HG02588 (cell line): ENCODE results near the gene LDAF1.
"Not testable (repeated sequence)": the region's sequence is repeated elsewhere in the genome, so short reads cannot be mapped to it uniquely, and the experiment has no call there.

Experiments
- ATAC-seq: cut with Tn5 transposase; IDR thresholded peaks from one replicate; pipeline ENCODE4 v1.9.1; 2021; ENCODE audit warnings: mild to moderate bottlenecking, moderate library complexity; ENCODE audit not compliant: unreplicated experiment

Gene LDAF1

DNA sequence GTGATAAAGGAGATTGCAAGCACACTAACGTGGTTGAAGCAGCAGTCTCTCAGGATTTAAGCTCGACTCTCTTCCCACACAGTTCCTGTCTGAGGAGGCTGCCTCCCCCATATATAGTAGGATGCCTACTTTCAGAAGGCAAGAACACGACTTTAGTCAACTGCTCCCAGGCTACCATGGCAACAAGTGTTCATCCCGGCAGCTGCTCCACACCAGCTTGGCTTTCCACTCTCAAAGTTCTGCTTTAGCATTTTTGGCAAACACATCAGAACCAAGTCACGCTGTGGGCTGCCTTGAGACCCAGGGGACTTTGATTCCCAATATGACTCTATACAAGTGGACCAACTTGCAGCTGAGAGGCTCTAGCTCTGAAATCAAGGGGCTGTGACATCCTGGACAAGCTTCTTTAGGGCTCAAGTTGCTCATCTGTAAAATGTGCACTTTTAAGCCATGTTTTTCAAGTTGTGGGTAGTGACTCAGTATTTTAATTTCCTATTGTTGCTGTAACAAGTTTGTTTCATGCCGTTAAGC, 36.4 kb downstream of the LDAF1 start:
- no peak for ATAC-seq

DNA sequence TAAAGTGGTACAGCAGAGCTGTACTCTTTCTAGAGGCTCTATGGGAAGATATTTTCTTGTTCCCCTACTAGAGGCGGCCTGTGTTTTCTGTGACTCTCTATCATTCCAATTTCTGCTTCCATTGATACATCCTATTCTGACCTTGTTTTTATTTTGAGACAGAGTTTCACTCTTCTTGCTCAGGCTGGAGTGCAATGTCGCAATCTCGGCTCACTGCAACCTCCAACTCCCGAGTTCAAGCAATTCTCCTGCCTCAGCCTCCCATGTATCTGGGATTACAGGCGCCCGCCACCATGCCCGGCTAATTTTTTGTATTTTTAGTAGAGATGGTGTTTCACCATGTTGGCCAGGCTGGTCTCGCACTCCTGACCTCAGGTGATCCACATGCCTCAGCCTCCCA, 36.9 kb downstream of the LDAF1 start:
- not testable (repeated sequence) for ATAC-seq

DNA sequence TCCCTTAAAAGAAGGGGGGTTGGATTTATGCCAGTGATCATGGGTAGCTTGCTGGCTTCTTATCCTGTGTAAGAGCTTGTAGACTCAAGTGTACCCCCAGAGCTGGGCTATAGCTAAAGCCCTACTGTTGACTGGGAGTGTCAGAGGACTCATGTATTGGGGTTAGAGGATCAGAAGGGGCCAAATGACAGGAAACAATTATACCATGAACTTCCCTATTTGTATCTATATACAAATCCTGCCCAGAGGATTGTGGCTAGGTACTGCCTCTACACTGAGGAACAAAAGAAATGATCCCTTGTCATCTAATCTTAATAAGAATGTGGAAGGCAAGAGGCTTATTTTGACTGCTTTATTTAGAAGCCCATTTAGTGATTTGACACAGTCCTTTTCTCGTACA, 38.6 kb downstream of the LDAF1 start:
- no peak for ATAC-seq

DNA sequence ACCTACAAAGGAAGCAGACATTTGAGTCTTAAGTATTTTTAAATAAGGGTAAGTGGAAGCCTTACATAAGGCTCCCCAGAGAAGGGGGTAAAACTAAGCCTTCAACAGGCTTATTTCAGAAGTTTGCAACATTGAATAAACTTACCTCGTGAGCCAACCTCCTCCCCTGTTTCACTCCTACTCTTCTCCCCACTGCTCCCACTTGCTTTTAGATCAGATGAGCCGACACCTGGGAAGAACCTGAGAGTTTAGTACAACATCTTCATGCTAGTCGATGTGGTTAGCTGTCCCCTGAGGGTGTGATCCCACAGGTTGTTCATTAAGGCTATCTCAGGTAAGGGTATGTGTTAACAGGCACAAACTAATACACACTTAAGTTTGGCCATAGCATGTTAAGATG, 39.1 kb downstream of the LDAF1 start:
- no peak for ATAC-seq

DNA sequence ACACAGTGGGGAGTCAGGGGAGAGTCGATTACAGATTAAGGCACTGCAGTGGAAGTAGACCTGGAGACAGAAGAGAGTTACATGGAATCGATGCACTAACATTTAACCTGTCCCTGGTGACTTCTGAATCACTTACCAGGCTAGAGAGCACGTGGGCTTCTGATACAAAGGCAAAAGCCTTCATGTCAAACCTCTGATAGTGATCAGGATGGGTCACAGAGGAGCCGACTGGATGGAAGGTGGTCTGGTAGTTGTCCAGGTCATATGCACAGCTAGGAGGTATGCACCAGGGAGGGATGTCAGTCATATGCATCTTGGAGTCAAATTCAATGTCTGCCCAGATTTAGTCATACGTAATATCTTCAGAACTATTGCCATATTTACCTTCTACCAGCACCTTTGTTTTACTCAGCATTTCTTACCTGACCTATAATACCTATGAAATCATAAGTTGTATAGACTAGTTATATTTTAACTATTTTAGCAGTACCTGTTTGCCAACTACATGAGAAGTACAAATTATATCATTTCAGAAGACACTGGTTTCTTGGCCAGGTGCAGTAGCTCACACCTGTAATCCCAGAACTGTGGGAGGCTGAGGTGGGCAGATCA, 41.2 kb downstream of the LDAF1 start:
- no peak for ATAC-seq

DNA sequence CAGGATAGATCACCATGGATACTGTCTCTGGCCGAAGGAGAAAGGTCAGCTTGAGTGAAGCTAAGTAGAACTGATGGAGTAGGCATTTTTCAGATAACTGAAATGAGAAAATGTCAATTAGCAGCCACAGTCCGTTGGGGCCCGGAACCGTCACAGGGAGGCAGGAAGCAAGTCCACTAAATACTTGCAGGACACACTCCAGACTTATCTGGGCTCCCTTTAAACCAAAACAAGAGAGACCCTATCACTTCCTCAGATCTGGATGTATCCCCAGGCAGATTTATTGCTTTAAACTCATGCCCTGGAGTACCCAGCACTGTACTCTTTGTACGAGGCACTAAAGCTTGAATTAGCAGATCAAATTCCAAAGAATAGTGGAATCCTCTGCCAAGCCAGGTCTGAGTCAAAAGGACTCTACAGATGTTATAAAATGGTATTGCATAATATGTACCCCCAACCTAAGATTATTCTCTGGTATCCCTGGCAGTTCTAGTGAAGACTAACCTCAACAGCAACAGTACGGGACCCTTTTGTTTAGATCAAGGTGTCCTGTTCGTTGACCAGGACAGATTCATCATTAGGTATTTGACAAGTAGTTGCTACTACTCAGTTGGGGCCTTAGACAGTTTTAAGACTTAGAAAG, 44.8 kb downstream of the LDAF1 start:
- ATAC-seq, result no peak

DNA sequence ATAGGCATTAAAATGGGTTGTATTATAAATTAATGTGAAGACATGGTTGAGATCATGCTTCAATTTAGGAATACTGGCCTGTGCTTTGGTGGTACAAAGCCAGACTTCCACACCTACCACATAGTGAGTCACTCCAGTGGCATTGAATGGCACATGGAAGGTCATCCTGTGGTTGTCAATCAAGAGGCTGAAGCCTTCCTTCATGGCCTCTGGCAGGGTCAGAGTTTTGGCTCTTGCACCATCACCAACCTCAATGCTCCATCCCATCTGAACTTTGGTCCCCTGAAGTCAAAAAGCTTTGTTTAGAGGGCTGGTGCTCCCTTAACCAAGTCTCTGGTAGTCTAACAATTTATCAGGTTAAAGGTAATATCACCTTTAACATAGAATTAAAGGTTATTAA, 46.8 kb downstream of the LDAF1 start:
- no peak for ATAC-seq

DNA sequence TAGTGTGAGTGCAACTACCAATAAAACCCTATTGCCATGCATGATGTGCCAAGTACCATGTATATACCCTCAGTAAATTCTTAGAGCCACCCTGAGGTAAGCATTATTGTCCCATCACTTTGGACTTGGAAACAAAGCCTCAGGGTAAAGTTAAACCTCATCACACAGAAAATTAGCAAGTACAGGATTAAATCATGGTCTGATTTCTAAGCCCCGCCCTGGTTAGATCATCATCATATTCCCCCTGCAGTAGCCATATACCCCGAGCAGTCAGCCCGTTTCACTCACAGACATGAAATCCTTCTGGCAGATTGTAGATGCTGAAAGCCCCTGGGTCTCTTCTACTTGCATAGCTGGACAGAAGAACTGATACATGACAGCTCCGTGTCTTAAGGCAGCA, 48.1 kb downstream of the LDAF1 start:
- ATAC-seq, result no peak

DNA sequence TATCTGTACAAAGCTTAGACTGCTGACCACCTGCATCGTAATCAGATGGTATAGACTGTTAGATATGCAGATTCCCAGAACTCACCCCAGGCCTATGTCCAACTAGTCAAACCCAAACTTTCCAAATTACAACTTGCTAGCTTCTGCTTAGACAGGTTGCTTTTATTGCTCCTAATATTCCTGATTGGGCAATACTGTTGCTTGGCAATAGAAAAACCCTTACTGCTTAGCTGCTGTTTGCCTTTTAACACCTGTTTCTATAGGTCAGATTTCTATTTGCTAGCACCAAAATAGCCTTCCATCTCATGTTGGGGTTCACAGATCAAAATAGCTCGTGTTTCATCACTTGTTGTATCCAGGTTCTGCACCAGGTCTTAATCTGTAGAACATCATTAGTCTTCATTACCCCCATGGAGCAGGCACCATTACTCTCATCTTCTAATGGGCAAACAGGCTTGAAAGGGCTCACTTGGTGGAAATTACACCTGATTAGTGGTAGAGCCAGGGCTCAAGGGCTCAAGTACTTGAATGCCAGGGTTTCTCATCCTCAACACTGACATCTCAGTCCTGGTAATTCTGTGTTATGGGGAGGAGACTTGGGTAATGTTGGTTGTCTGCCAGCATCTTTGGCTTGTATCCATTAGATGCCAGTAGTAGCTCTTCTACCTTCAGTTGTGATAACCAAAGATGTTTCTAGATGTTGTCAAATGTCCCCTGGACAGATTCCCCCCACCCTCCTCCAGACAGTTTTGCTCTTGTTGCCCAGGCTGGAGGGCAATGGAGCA, 50.2 kb downstream of the LDAF1 start:
- no peak for ATAC-seq

DNA sequence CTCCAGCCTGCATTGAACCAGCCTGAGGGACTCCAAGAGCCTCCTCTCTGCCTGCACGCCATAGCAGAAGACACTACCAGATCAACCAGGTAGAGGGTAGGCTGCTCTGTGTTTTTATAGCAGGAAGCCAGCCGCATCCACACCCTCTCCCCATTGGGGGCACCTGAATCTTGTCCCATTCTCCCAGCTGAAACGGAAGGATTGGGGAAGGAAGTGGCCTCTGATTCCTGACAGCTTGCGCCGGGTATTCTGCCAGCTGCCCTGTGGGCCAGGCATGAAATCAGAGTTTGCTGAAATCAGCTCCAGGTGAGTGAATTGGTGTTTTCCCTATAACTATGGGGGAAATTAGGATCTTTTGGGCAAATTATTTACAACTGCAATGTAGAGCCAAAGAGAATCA, 53.0 kb downstream of the LDAF1 start, which contains the start of gene ZP2:
ZP2 (minus strand) TSS at position 89 of the 400 bp plus-strand sequence; CDS start at position 62, 27 bp downstream.
- ATAC-seq, result no peak

DNA sequence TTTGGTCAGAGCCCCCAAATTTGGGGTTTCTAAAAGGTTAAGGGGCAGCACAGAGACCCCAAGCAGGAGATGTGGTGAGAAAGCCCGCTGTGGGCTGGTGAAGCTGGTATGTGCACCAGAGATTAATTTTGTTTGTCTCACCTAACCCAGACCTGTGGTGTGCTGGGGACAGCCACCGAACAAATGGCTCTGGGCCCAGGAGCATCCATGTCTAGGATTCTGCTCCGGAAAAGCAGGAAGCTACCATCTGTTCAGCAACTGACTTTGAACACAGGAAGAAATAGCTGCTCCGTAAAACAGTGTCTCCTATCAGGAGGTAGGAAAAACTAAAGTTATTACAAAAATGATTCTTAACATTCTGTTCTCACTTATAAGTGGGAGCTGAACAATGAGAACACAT, 55.6 kb downstream of the LDAF1 start:
- ATAC-seq, result no peak

DNA sequence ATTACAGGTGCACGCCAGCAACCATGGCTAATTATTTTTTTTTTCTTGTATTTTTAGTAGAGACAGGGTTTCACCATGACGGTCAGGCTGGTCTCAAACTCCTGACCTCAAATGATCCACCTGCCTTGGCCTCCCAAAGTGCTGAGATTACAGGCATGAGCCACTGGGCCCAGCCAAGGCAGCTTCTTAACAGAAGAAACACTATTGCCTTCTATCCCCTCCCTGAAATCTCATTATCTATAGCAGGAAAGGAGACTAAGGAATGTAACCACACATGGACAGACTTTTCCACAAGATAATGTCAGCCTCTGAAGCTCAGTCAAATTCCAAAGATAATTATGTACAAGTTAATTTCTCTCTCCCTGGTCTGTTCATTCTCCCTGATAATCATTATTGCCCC, 58.6 kb downstream of the LDAF1 start:
- no peak for ATAC-seq

DNA sequence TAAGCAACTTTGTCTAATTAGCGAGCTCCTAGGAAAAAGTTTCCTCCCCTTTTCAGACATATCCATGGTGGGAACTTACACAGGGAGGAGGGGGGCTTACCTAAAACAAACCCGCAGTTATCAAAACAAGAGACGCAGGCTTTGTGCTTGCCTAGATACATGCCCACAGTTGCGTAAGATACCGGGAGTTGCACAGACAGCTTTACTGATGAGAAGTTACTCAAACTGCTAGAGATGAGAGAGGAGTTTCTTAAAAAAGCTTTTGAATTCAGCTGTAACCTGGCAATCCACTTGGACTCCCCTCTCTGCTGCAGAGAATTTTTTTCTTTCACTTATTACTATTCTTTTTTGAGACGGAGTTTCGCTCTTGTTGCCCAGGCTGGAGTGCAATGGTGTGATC, 59.7 kb downstream of the LDAF1 start:
- ATAC-seq, result no peak

DNA sequence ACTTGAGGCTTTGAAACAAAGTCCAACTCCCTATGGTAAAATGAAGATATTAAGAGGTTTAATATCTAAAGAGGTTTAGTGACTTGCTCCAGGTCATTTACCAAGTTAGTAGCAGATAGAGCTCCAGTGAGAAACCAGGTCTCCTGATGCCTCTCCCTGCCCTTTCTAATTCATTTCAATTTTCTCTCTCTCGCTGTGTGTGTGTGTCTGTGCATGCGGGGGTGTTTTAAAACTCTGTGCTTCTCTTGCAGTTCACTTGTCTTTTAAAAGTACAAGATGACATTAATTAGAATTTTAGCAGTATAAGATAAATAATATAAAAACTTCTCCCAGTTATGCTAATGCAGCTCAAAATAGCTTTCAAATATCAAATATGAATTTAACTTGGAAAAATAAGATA, 61.1 kb downstream of the LDAF1 start:
- no peak for ATAC-seq

DNA sequence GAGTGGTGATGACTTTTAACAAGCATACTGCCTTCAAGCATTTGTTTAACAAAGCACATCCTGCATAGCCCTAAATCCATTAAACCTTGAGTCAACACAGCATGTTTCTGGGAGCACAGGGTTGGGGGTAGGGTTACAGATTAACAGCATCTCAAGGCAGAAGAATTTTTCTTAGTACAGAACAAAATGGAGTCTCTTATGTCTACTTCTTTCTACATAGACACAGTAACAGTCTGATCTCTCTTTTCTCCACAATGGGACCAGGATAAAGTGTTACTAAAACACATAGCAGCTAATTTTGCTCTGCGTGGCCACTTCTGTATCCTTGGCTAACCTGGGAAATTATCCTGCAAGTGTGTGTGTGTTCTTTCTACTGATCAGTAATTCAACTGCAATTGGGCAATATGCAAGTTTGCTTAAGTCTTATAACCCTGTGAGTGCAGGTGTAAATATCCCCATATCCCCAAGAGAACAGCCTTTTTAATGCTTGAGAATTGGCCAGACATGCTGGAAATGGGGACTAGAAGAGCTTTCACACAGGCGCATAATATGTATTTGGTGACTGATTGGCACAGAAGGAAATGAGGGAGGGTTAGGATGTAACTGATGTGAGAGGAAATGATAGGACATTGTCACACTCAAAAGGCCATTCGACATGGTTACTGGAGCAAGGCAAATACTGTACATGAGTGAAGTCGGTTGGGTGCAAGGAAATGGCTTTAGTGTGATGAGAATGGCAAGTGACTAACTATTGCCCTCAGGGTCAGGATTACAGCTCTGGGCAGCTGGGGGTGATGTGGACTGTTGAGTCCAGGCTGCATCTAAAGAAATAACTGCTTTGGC, 64.2 kb downstream of the LDAF1 start:
- ATAC-seq, result no peak

DNA sequence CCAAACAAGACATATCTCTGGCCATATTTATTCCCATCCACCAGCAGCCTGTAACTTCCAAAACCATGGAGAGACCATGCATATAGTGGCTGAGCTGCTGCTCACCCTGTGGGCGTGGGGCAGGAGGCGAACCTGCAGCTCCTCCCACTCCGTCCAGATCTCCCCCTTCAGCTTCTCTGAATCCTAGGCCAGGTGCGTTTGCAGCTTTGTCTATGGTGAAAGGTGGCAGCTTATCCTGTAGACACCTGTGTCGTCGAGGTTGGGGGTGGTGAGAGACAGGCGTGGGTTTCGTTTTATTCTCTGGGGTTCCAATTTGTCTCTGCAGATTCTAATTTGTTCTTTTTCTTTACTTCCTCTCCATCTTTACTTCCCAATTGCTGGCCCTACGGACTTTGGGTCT, 65.3 kb downstream of the LDAF1 start:
- no peak for ATAC-seq

DNA sequence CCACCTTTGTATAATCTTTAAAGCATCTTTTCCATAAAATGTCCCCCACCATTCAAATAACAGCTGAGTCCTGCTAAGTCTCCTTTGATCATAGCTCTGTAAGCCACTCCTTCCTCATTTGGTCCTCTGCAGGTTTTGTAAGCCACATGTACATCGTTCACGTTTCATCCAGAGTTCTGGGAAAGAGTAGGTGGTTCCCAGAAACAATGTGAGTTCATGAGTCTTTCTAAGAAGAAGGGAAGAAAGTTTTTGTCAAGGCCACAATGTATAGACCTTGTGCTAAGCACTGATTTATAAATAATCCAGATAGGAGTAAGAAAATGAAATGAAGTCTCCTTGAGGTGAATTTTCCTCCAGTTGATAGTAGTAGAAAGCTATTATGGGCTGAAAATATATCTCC, 66.3 kb downstream of the LDAF1 start:
- ATAC-seq, result no peak

DNA sequence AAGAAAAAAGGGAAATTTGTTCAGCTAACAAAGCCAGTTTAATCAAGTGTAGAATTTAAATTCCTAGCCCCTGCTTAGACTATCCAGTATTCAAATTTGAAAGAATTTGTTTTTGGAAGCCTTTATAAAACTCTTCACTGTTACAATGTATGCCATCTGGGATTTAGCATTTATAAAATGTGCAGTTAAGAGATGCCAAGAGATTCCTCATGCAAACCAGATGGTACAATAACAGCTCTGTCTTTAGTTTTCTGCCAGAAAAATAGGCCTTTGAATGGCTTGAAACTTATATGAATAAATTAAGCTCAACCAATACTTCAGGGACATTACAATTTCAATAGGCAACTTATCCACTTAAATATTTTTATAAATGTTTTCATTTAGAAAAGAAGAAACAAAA, 68.3 kb downstream of the LDAF1 start:
- ATAC-seq, result no peak

DNA sequence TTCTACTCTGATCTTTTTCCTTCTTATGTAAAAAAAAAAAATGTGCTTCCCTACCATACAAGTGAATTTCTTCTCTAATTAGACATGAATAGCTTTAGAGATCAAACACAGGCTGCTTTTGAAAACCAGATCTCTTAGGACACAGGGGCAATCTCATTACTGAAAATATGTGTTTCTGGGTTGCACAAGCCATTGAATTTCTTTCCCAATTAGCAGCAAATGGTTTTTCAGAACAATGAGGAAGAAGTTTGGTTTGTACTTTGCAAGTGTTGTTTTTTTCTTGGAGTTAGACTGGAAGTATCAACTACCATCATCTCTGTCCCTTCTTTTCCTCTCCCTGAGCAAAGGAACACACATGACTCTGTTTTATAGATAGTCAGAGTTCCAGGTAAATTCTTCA, 69.4 kb downstream of the LDAF1 start:
- no peak for ATAC-seq

DNA sequence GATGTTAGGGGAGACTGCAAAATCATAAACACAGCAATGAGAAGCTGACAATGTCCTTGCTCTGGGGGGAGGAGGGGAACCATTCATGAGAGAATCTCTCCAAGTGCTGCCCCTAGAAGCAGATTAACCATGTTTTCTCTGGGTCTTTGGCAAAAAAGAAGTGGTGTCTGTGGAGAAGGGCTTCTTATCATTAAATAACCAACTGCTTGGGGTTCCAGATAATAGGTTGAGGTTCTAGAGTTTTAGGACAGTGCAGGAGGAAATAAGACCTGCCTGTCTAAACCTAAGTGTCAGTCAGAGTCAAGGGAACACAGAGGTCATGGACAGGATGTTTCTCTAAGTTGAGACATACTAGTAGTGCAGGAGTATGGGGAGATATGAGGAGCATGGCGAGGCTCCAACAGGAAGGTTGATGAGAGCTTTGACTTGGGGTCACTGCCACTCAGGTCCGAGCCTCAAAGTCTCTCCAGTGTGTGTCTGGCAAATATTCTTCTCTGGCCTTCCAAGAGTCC, 69.9 kb downstream of the LDAF1 start:
- no peak for ATAC-seq
